NB4 (cell line): ENCODE measurements around the gene GSTA5.
"Not testable (repeated sequence)": the region's sequence is repeated elsewhere in the genome, so short reads cannot be mapped to it uniquely, and the experiment has no call there.

Experiments
- DNase-seq: peaks from one replicate; pipeline ENCODE4 v3.0.0; 2010; ENCODE audit warnings: low read depth
- H3K4me3 ChIP-seq: one replicate; pipeline ENCODE4 v1.5.1; 2011; ENCODE audit warnings: mild to moderate bottlenecking, low read depth, low read length, moderate library complexity
- MAX ChIP-seq: IDR thresholded peaks from 2 replicates; pipeline ENCODE4 v1.6.1; 2011; ENCODE audit warnings: low read depth, low read length
- MYC ChIP-seq: IDR thresholded peaks from 2 replicates; pipeline ENCODE4 v1.6.1; 2011; ENCODE audit warnings: low read depth, low read length
- POLR2A ChIP-seq: IDR thresholded peaks from 2 replicates; pipeline ENCODE4 v1.6.1; 2011; ENCODE audit warnings: mild to moderate bottlenecking; ENCODE audit not compliant: insufficient read length; ENCODE audit errors: extremely low read depth
- TF ChIP-seq, protein P1 (sequence below): IDR thresholded peaks from one replicate; pipeline ENCODE4 v1.5.1; 2012; ENCODE audit warnings: low read depth, low read length

The GSTA5 gene

GRCh38 chr6:52858416-52858815, 17.8 kb upstream of the GSTA5 start:
- DNase-seq: no peak
- no peak for TF ChIP-seq MAX
- no peak for TF ChIP-seq POLR2A
- no peak for TF ChIP-seq MYC
- TF ChIP-seq, protein P1, sequence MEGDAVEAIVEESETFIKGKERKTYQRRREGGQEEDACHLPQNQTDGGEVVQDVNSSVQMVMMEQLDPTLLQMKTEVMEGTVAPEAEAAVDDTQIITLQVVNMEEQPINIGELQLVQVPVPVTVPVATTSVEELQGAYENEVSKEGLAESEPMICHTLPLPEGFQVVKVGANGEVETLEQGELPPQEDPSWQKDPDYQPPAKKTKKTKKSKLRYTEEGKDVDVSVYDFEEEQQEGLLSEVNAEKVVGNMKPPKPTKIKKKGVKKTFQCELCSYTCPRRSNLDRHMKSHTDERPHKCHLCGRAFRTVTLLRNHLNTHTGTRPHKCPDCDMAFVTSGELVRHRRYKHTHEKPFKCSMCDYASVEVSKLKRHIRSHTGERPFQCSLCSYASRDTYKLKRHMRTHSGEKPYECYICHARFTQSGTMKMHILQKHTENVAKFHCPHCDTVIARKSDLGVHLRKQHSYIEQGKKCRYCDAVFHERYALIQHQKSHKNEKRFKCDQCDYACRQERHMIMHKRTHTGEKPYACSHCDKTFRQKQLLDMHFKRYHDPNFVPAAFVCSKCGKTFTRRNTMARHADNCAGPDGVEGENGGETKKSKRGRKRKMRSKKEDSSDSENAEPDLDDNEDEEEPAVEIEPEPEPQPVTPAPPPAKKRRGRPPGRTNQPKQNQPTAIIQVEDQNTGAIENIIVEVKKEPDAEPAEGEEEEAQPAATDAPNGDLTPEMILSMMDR: no peak
- H3K4me3 ChIP-seq: no peak overlapping the region

DNA sequence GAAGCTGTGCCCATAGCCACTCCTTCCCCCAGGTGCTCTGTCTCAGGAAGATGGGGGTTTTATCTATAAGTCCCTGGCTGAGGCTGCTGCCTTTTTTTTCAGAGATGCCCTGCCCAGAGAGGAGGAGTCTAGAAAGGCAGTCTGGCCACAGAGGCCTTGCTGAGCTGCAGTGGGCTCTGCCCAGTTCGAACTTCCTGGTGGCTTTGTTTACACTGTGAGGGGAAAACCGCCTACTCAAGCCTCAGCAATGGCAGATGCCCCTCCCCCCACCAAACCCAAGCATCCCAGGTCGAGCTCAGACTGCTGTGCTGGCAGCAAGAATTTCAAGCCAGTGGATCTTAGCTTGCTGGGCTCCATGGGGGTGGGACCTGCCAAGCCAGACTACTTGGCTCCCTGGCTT, 15.5 kb upstream of the GSTA5 start:
- DNase-seq, H3K4me3 ChIP-seq: not testable (repeated sequence)

DNA sequence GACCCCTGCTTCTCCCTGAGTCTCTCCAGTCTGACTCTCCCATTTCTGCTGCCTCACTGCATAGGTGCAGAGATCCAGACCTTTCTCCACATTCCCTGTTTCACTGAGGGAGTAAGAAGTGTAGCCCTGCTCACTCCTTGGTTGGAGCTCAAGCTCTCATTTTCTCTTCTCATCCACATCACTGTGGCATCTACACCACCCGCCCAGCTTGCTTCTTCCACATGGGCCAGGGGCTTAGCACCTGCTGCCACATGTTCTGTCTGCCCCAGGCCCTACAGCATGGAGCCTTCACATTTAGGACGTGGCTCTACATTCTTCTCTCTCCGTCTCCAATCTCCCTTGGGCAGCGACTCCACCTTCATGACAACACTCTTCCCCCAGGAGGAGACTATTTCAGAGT, 8.5 kb upstream of the GSTA5 start:
- H3K4me3 ChIP-seq: no peak overlapping the region
- no peak for DNase-seq
- TF ChIP-seq MYC: no peak
- TF ChIP-seq, protein P1: no peak
- TF ChIP-seq POLR2A: no peak
- TF ChIP-seq MAX: no peak

GRCh38 chr6:52846002-52846401, 5.4 kb upstream of the GSTA5 start:
- no peak overlapping the region for H3K4me3 ChIP-seq
- no peak for DNase-seq
- TF ChIP-seq MYC (no peak), POLR2A (no peak), MAX (no peak)
- TF ChIP-seq, protein P1: no peak

DNA sequence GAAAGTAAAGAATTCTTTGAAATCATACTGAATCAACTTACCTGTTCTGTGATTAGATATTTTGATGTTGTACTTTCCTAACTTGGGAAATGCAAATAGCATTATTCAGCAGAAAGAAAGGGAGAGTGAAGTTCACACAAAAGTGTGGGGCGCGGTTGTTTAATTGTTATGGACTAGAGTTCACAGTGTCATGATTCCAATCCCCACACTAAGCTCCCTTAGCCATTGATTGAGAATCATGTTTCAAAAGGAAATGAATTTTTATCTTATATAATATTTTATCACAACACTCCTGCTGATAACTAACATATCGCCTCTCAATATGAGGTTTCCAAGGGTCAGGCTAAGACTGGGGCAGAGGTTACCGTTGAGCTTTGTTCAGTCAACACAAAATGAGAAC, 3.0 kb upstream of the GSTA5 start:
- no peak for TF ChIP-seq POLR2A
- TF ChIP-seq MAX: no peak
- TF ChIP-seq, protein P1: no peak
- no peak for TF ChIP-seq MYC
- no peak overlapping the region for H3K4me3 ChIP-seq
- DNase-seq: no peak

DNA sequence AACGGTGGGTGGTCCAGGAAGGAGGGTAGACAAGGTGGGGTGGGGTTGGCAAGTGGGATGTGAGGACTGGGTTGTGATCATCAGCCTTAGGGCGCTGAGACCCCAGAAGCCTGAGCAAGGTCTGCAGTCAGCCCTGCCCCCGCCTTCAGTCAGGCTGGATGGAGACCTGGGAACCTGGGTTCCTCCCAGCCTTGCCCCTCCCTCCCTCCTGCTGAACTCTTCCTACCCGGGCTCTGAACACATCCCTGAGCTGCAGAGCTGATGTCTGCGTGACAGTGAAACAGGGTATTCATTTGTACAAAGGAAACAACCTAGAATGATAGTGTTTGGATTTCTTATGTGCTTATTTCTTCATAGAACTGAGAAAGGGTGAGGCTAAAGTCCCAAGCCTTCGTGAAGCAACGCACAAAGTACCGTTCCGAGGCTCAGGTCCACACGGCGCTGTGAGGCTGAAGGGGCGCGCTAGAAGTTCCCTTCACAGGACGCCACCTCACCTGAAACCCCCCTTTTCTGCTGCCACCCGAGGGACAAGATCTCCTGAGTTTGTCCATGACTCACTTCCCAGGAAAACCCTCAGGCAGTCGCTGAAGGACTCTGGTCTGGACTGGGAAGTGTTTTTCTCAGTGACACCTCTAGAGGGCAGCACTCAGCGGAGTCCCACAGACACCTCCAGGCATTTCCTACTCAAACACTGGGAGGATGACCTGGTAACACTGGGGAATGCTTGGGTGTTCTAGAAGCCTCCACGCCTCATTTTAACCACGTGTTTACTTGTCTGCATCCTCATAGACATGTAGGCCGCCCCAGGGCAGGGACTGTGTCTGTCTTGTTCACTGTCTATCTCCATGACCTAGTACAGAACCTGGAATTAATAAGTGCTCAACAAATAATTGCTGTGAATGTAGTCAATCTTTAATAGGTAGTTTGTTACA, 1.2 kb downstream of the GSTA5 start:
- peak; percentile 55 for DNase-seq
- TF ChIP-seq POLR2A (no peak), MYC (no peak), MAX (peak; percentile 67)
- TF ChIP-seq, protein P1: peak; percentile 83
- no peak overlapping the region for H3K4me3 ChIP-seq
